NB4 (cell line): ENCODE results near the gene RARB.

ENCODE experiments used
- DNase-seq: peaks from one replicate; pipeline ENCODE4 v3.0.0; 2010; ENCODE audit warnings: low read depth
- H3K4me3 ChIP-seq: one replicate; pipeline ENCODE4 v1.5.1; 2011; ENCODE audit warnings: mild to moderate bottlenecking, low read depth, low read length, moderate library complexity
- CTCF ChIP-seq: IDR thresholded peaks from one replicate; pipeline ENCODE4 v1.5.1; 2012; ENCODE audit warnings: low read depth, low read length
- MAX ChIP-seq: IDR thresholded peaks from 2 replicates; pipeline ENCODE4 v1.6.1; 2011; ENCODE audit warnings: low read depth, low read length
- MYC ChIP-seq: IDR thresholded peaks from 2 replicates; pipeline ENCODE4 v1.6.1; 2011; ENCODE audit warnings: low read depth, low read length
- POLR2A ChIP-seq: IDR thresholded peaks from 2 replicates; pipeline ENCODE4 v1.6.1; 2011; ENCODE audit warnings: mild to moderate bottlenecking; ENCODE audit not compliant: insufficient read length; ENCODE audit errors: extremely low read depth

The RARB gene

GRCh38 chr3:25480811-25481210 is 52.7 kb downstream of the RARB start:
- no peak for TF ChIP-seq CTCF
- no peak for TF ChIP-seq MAX
- no peak for TF ChIP-seq MYC
- TF ChIP-seq POLR2A: no peak
- no peak overlapping the region for H3K4me3 ChIP-seq
- DNase-seq: no peak

- no peak for DNase-seq
- no peak overlapping the region for H3K4me3 ChIP-seq
- TF ChIP-seq POLR2A (no peak), MYC (no peak), CTCF (no peak), MAX (no peak)
These were observed 53.3 kb downstream of the RARB start for GRCh38 chr3:25481386-25481785.

- TF ChIP-seq MYC (no peak), MAX (no peak), POLR2A (no peak), CTCF (no peak)
- no peak for DNase-seq
- H3K4me3 ChIP-seq: no peak overlapping the region
These were observed 55.4 kb downstream of the RARB start for GRCh38 chr3:25483456-25483855.

- no peak overlapping the region for H3K4me3 ChIP-seq
- no peak for DNase-seq
- no peak for TF ChIP-seq MYC
- TF ChIP-seq POLR2A: no peak
- TF ChIP-seq CTCF: no peak
- TF ChIP-seq MAX: no peak
These were observed 57.6 kb downstream of the RARB start for GRCh38 chr3:25485673-25486072.

GRCh38 chr3:25486932-25487331 is 58.9 kb downstream of the RARB start:
- H3K4me3 ChIP-seq: no peak overlapping the region
- TF ChIP-seq POLR2A (no peak), MAX (no peak), CTCF (no peak), MYC (no peak)
- no peak for DNase-seq
